ENCODE data around the gene C1orf21.

GRCh38 chr1:184428604-184429003, 41.8 kb downstream of the C1orf21 start:
- no peak for TF ChIP-seq CTCF (IDR thresholded peaks at IDR 0.05)
- TF ChIP-seq EP300 (IDR thresholded peaks at IDR 0.05), result no peak
